Upper lobe of left lung (tissue), 4 donors: ENCODE measurements around the gene DNAJC13.

Experiments
- CTCF ChIP-seq, 6 experiments: fragments of 450-650 bp in 4 of 6; fragments of 200-600 bp in 2 of 6; sonication (generic) in 2 of 6; IDR thresholded peaks; one replicate each; pipeline ENCODE4 v1.5.1; 2016 to 2019; ENCODE audit warnings: antibody characterized with exemption in 6 of 6
- EP300 ChIP-seq, 4 donors: sonication (generic); formaldehyde crosslinking; IDR thresholded peaks; one replicate each; pipeline ENCODE4 v1.5.1; 2017; ENCODE audit warnings: antibody characterized with exemption in 4 of 4, control low read depth in 2 of 4

DNA sequence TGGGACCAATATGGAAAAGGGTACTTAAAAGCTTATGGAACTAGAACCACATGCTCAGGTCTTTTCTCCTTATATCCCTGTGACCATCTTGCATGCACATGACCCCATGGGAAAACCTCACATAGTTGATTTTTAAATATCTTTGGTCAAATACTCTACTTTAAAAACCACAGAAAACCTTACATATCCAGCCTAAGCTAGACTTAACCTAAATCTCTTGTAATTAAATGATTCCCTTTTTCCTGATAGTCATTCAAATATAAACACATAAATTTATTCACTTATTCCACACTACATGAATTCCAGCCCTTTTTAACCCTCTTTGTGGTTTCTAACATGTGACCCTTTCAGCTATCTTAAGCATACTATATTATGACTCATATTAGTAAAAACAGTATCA is 46.8 kb downstream of the DNAJC13 start:
- no peak for TF ChIP-seq CTCF (IDR thresholded peaks at IDR 0.05)
- TF ChIP-seq EP300 (IDR thresholded peaks at IDR 0.05) = no peak
